GM19238 (cell line): ENCODE results near the gene STARD4.

Experiments
- DNase-seq: peaks from one replicate; pipeline ENCODE4 v3.0.0; 2011; ENCODE audit warnings: low spot score; ENCODE audit not compliant: insufficient read length

STARD4 gene

DNA sequence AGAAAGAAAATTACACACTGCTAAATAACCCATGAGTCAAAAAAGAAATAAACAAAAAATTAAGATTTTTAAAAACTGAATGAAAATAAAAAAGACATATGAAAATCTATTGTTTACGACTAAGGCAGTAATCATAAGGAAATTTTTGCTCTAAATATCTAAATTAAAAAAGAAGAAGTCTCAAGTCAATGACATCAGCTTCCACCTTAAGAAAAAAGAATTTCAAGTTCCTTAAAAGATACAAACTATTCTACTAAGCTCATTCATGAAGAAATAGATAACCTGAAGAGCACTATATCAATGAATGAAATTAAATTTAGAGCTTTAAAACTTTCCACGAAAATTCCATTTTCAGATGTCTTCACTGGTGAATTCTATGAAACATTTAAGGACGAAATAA lies 15.7 kb upstream of the STARD4 start:
- DNase-seq: no peak

DNA sequence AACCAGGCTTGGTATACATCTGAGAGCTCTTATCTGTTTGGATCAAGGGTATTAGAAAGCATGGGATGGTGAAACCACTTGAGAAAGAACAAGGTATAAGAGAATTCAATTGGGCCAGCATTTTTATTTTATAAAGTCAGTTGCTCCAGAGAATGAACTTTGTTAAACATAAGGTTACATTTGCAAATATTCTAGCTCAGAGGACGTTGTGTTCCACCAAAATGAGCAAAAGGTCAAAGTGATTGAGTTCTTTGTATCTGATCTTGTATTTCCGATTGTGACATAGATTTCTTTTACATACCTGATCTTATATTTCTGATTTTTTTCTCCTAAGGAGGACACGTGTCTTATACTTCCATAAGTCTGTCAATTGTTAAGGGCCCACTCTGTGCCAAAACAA lies 8.6 kb upstream of the STARD4 start:
- DNase-seq: no peak

DNA sequence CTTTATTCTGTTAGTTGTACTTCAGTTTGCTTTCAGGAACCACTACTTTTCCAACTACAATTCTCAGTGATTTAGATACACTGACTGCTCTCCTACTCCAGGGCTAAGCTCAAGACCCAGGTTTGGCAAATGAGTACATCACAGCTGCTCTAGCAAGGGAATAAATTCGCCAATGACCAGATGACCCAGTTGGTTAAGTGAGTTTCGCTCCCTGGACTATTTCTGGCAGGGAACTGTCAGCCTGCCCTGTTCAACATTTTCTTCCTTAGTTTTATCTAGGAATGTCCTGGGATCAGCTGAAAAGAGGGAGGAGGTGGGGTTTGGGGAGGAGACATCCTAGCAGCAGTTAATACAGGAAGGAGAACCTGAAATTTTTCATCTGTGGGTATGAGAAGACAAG lies 6.4 kb upstream of the STARD4 start:
- DNase-seq: no peak

DNA sequence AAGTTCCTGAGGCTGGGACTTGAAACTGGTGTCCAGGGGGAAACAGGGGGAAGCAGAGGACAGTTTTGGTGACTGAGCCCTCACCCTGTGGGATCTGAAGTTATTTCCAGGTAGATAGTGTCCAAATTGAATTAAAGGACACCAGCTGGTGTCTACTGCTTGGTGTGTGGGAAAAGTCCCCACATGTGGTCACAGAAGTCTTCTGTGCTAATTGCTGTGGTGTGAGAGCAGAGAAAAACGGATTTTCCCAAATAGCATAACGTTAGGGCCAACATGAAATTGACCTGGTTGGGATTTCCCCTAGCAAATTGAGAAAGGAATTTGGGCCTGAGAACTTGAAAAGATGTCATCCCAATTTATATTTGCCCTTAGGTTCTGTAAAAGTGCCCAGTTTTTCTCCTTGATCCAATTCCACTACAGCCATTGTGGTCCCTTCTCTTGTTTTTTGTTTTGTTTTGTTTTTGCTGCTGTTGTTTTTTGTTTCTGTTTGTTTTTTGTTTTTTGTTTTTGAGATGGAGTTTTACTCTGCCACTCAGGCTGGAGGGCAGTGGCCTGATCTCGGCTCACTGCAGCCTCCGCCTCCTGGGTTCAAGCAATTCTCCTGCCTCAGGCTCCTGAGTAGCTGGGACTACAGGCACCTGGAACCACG lies 5.6 kb upstream of the STARD4 start:
- no peak for DNase-seq

DNA sequence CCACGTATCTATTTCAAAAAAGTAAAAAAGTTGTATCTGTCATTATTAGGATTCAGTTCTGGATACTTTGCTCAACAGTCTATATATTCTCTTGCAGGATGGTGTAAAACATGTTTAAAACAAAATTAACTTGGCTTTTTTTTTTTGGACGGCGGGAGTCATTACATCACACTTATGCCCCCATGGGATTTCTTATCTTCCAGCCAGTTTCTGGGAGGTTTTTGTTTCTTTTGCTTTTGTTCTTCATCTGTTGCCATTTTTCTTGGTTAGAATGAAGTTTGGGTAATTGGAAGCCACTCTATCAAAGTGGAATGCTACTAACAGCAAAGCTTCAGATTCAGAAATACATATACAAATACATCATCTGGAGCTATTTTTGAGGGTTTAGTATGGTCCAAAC lies 1.8 kb upstream of the STARD4 start:
- no peak for DNase-seq

DNA sequence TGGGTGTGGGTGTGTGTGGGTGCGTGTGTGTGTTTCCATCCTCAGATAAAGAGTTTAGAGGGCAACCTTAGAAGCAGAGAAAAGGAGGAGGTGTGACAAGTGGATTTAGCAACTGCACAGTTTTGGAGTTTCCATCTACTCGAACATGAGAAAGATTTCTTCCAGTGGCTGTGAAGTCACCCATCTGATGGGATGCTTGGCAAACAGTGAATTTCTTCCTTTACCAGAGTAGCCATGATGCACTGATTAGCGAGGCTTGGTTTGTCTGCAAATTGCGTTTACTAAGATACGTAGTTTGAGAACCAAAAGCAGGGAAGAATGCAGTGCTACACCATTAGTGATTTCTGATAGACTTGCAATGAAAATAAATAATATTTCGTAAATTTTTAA lies 791 bp upstream of the STARD4 start:
- no peak for DNase-seq

DNA sequence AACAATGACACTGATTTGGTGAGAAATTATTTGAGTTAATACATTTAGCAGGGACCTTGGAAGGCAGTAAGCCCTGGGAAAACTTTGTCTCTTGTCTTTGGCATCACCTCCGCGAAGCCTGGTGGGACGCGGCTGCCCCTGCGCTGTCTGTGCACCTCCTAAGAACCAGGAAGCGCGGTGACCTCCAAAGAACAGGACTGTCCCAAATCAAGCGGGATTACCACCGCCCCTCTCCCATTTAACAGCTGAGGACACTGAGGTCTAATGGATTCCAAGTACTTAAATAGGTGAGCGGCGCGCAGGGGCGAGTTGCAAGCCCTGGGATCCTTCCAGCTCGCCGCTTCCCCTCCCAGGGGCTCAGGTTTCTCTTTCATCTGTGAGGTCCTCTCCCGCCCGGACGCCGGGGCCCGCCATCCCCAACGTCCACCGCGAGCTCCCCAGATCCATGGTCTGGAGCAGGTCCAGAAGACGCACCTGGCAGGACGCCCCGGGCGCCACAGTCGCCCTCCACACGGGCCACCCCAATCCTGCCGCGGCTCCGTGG lies 432 bp downstream of the STARD4 start:
- DNase-seq: no peak

DNA sequence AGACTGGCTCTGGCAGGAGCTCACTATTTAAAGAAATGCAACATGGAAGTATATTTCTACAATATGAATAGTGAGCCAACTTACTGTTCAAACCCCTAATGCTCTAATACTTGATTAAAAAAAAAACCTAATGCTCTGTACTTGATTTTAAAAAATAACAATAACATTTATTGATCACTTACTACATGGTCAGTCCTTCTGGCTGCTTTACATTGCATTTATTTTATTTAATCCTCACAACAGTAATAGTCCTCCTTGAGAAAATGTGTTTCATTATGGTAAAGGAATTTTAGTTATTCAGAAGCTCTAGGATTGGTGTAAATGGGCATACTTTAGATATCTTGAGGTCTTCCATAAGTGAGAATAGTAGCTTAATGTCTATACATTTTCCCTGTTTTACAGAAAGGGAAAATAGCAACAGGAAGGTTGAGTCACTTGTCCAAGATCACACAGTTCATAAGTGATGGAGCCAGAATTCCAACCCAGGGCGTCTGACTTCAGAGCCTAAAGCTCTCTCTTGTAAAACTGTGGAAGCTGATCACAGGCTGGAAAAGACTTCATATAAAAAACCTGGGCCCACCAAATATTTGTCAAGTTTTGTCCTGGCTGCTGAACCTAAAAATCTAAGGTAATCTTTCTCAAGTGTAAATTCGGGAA lies 1.0 kb downstream of the STARD4 start:
- DNase-seq: no peak

DNA sequence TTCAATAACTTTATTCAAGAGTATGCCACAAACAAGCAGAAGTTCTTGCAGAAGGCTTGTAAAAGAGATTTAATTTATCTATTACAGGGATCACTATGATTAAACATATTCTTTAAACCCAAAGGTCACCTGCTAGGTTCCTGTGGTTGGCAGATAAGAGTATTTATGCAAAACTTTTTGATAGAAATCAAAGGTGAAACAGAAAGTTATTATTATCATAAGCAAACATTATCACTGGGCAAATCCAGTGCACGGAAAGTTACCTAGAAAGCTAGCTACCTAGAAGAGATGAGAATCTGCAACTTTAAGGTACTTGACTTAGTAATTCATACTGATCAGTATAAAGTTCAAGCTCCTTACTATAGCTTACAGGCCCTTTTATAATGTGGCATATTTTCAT lies 3.2 kb downstream of the STARD4 start:
- no peak for DNase-seq

DNA sequence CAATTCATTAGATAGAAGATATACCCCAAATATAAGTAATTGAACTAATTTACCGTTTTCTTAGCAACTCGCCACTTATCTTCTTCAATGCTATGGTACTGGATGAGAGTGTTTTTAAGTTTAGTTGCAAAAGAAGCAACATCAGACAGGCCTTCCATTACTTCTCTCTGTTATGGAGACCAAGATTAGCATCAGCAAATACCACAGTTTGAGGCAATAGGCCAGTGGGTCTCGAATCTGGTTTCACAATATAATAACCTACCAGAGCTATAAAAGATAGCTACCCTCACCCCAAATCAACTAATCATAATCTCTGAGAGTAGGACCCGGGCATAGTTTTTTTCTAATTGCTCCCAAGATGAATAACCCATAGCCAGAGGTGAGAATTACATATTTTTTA lies 5.1 kb downstream of the STARD4 start:
- DNase-seq: no peak

DNA sequence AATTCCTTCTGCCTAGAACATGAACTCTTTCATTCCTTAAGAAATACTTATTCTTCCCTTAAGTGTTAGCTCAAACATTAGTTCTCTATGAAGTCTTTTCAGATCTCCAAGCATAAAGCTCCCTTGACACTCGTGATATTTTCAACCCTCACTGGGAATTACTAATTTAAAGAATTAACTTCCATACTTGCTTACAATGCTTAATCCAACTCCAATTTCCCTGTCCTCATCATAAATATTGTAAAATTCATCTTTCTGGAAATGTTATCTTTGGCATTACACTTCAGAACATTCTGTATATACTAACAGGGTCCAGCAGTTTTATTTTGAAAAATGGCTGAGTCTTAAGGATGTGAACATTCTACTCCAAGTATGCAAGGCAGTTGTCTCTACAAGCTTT lies 7.2 kb downstream of the STARD4 start:
- DNase-seq: no peak

DNA sequence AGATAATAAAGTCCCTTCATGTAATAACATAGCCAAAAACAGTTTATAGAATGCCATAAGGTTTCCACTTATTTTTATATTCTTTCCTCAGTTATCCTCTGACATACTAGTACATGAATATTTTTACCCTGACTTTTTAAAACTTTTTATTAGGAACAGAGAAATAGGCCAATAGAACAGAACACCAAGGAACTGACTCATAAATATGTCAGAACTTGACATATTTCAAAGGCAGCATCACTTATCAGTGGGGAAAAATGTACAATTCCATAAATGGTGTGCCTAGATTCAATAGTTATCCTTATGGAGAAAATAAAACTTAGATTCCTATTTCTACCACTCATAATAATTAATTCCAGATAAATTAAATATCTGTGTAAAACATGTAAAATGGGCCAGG lies 9.4 kb downstream of the STARD4 start:
- no peak for DNase-seq

DNA sequence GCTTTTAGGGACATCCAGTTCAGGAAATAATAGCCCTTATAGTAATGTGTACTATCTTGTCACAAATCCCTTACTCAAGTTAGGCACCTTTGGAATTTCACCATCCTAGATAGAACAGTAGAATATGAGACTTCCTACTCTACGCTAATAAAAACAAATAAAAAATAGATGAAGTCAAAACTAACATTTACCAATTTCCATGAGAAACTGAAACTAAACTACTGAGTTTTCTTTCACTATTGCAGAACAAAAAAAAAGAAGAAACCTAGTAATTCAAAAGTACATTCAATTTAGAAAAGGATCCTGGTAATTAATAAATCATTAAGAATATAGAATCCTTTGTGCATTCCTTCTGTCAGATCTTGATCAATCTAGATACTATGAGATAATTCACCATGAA lies 14.0 kb downstream of the STARD4 start:
- no peak for DNase-seq

DNA sequence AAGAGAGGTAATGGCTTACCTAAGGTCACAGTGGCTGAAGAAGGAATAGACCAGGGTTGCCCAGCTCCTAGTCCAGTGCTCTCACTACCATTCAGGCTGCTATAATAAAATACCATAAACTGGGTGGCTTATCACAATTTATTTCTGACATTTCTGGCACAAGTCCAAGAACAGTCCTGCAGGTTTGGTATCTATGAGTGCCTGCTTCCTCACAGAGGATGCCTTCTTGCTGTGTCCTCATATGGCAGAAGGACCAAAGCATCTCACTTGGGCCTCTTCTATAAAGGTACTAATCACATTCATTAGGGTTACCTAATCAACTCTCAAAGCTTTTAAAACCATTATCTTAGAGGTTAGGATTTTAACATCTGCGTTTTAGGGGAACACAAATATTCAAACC lies 17.2 kb downstream of the STARD4 start:
- DNase-seq: no peak

DNA sequence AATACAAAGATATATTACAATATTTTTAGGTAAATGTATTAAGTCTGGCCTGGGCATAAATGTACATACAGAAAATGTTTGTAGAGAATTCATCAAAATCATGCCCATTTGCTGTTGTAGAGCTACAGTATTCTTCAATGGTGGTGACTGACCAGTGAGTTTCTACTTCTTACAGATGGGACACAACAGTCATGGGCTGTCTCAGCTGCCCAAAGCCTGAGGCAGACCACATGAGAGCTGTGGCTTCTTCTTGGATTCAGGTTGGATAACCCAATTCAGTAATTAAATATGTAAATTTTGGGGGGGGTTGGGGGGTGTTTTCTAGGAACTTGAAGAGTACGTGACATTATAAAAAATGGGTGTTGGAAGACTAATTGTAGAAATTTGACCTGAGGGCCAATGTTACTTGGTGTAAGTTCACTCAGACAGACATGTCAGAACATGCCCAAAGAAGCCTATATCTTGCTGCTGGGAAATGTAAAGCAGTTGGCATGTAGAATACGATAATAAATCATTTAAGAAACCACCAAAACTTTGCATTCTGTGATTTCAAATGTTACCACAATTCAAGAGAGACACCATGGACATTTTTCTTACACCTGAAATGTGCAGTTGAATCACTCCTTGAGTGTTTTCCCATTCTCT lies 17.9 kb downstream of the STARD4 start:
- no peak for DNase-seq

DNA sequence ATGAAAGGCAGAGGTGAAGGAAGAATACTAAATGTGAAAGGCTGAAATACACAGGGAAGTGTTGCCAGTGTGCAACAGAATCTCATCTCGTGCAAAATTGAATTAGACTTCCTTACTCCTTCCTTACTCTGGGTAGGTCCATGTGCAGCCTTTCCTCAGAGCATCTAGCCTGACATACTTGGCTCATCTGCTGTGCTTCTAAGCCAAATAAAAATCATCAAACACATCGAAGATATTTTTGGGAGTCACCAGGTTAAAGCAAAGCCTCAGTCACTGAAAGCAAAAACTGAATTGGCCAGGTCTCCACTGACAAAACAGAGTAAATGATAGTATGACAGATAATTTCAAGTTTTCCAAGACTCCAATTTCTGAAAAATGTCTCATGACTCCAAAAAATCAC lies 19.3 kb downstream of the STARD4 start:
- no peak for DNase-seq

DNA sequence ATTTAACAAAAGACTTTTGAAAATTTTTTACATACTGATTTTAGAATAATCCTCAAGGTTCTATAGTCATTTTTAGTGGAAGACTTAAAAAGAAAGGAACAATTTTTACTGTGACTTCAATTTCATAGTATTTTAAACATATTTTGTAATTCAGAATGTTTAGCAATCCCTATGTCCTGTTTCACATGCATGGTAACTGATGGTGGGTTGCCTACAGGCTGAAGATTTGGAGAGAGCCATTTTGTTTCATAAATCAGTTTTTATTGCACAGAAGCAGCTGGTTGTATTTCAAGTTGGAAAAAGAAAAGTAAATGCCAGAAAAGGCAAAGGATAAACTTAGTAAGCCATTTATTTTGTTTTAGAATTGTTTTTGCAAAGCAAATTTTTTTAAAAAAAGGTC lies 24.0 kb downstream of the STARD4 start:
- DNase-seq: no peak

DNA sequence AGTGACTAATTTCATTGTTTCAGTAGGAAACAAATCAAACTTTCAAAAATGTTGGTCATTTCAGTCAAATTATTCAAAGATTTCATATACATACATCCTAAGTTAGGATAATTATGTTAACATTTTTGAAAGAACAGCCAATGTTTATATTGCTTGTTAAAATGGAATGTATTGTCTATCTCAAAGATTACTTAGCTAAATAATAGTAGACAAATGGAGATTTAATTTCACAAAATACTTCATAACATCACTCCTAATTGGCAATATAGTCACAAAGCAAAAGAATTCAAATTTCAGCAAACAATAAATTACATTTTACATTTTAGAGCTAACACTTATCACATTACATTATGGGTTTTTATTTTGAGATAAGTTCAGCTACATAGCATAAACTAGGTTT lies 25.4 kb downstream of the STARD4 start:
- DNase-seq: no peak

DNA sequence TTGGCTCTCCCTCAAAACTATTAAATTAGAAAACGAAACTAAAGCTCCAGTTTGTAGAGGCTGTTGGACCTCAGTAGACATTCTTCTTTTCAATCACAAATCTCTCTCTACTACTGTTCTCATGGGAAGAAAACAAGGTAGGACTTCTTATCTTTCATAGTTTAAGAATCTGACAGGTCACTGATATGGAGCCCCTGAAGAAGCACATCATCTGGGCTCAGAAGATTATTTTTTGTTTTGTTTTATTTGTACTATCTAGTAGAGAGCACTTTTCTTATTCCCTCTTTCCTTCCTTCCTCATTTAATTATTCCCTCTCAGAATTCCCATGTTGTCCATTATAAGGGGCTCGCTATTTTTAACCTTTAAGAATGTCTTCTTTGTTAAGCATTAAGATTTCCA lies 26.3 kb downstream of the STARD4 start:
- DNase-seq: no peak

DNA sequence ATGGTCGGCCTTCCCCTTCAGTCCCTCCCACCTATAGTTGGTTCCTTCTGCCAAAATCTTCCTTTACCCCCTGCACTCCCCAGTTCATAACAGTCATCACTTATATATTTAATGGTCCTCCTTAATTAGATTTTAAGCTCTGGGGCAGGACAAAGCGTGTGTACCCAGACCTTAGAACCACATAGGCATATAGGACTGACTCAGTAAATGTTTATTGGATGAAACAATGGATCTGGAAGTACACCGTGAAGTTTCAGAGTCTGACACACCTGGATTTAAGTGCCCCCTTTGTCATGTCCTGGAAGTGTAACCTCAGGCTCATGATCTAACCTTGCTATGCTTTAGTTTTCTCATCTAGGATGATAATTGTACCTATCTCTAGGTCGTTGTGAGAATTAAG lies 32.0 kb downstream of the STARD4 start:
- DNase-seq: no peak

DNA sequence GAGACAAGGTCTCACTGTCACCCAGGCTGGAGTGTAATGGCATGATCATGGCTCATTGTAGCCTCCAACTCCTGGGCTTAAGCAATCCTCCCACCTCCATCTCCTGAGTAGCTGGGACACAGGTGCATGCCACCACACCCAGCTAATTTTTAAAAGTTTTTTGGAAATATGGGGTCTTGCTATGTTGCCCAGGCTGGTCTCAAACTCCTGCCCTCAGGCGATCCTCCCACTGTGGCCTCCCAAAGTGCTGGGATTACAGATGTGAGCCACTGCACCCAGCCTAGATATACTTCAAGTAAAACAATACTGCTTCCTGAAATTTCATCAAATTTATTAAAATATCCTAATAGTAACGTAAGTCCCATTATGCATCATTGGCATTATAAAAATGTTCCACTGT lies 33.4 kb downstream of the STARD4 start:
- no peak for DNase-seq

DNA sequence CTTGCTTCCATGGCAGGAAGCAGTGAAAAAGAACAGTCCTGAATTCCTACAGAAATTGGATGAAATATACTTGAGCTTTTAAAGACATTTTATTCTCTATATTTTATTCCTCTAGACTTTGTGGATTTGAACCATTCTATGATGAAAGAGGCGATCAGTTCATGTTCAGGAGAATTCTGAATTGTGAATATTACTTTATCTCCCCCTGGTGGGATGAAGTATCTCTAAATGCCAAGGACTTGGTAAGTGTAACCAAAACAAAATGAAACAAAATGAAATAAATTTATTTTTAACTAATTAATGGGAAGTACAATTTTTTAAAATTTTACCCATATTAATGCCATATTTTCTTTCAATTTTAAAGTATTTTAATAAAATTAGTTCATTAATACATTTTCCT lies 34.1 kb downstream of the STARD4 start:
- DNase-seq: no peak

DNA sequence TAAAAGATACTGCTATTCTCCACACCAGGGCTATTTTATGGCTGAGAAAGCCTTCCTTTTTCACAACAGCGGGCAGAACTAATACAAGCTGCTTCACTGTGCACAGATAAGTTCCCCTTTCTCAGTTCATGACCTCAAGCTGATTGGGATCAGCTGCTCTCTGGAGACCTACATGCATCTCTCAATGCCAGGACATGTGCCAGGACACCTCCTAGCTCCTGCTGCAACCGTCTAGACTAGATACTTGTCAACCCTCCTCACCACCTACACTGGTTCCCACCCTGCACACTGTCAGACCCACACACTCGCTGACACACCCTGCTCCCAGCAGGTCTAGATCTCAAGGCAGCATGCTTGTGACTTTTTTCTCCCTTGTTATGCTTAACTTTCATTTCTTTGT lies 39.8 kb downstream of the STARD4 start:
- DNase-seq: no peak
